Measurements from ENCODE around the gene TULP4. TPM values are rescaled to one million over a fixed set of nuclear protein-coding genes. Genes with fewer than 3 reads are reported as not detected.

TULP4 gene
- total RNA-seq, 4 donors from 2014 or later: 209 to 459 (median 292) TPM

DNA sequence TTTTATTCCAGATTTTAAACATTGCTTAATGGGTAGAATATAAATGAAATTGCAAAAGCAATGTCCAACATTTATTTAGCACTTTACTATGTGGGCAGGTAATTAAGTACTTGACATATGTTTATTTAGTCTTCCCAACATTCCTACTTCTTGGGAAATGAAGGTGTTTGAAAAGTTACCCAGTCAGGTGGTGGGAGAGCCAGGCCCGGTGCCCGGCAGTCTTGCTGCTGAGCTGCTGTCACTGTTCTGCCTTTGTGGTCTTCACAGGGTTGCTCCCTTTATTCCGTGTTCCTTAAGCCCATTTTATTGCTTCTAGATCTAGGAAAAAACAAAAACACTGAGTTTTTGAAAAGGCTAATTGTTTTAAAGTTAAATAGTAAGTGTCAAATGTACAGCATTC, 42.6 kb upstream of the TULP4 start:
- Histone ChIP-seq H3K27ac (no peak overlapping the region), H3K36me3 (no peaks in the 10 kb centered on the region), H3K4me3 (replicated peaks in 1 of 3) (no peak overlapping the region), H3K4me1 (peaks cover 2 to 8% of the 10 kb centered on the region in 2 donors), H3K27me3 (no peaks in the 10 kb centered on the region), H3K9me3 (no peaks in the 10 kb centered on the region)
- WGBS, 2 donors: 52 to 70% methylated on average over 3 of the region's 3 CpGs
- intact Hi-C loops (cut with DNase I): no loop called here
- TF ChIP-seq CTCF (IDR thresholded peaks at IDR 0.05) (no peak), POLR2A (IDR thresholded peaks at IDR 0.05) (no peak)
- DNase-seq: peak; percentile 26 to 41

DNA sequence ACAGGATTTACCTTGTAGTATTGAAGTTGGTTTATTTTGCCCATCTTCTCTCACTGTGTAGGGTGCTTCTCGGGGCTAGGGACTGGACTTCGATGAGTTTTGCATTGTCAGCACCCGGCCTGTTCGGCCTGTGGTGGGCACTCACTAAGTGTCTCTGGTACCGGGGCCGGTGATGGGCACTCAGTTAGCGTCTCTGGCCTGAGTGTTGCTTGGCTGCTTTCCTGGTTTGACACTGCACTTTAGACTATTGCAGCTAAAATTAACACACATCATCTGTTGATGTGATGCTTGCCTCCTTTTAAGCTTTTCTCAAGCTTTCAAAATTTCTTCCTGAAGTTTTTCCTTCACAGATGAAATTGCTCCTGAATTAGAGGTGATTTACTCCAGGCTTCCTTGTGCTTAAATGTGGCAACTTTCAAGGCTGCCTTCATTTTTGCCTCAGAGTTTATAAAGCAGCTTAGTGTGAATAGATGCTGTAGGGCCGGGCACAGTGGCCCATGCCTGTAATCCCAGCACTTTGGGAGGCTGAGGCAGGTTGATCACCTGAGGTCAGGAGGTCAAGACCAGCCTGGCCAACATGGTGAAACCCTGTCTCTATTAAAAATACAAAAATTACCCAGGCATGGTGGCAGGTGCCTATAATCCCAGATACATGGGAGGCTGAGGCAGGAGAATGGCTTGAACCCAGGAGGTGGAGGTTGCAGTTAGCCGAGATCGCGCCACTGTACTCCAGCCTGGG, 41.7 kb upstream of the TULP4 start:
- no peak for TF ChIP-seq POLR2A (IDR thresholded peaks at IDR 0.05)
- TF ChIP-seq CTCF (IDR thresholded peaks at IDR 0.05): no peak
- peak in 1 of 2 donors; percentile 25 for DNase-seq
- Histone ChIP-seq H3K36me3 (no peaks in the 10 kb centered on the region), H3K9me3 (no peaks in the 10 kb centered on the region), H3K4me3 (replicated peaks in 1 of 3) (no peak overlapping the region), H3K27ac (no peak overlapping the region), H3K27me3 (no peaks in the 10 kb centered on the region), H3K4me1 (peaks cover 2 to 8% of the 10 kb centered on the region in 2 donors)
- intact Hi-C loops (cut with DNase I): no loop called here
- WGBS, 2 donors: 54 to 61% methylated on average over 11 of the region's 11 CpGs

DNA sequence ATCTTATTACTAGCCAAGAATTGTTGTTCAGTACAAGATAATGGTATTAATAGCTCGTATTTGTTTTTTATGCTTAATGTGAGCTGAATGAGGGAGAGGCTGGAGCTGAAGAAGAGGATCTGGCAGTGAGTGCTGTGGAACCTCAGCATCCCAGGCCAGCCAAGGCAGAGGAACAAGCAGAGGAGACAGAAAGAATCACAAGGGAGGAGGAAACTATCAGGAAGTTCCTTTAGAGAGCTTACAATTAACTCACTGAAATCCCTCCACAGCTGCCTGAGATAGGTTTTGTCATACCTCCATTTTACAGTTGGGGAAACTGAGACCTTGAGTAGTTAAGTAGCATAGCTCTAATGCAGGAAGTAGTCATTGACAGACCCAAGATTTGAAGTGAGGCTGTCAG, 39.9 kb upstream of the TULP4 start:
- WGBS, 2 donors: 91 to 94% methylated on average over 1 of the region's 1 CpG
- intact Hi-C loops (cut with DNase I): no loop called here
- no peak overlapping the region for H3K4me3 ChIP-seq (replicated peaks in 1 of 3)

DNA sequence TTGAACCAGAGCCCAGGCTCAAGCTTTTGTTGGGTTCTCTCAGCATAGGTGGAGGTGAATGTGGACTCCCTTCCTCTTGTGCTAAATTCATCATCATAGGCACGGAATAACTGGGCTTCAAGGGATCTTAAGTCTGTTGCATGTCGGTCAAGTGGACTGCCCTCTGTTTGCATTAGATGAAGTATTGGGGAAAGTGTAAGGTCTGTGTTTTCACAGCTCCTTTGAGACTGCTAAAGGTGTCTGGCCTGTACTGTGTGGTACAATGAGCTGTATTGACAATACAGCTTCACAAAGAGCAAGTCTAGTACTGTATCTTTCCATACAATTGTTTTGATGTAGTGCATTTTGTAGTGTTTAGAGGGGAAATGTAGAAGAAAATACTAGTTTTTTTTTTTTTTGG, 34.3 kb upstream of the TULP4 start:
- H3K27ac ChIP-seq: no peak overlapping the region
- H3K36me3 ChIP-seq: no peaks in the 10 kb centered on the region
- H3K27me3 ChIP-seq: no peaks in the 10 kb centered on the region
- H3K4me3 ChIP-seq (replicated peaks in 1 of 3): no peak overlapping the region
- WGBS, 2 donors: 51 to 53% methylated on average over 2 of the region's 2 CpGs
- no peak for TF ChIP-seq CTCF (IDR thresholded peaks at IDR 0.05)
- TF ChIP-seq POLR2A (IDR thresholded peaks at IDR 0.05): no peak
- no peak for DNase-seq
- intact Hi-C loops (cut with DNase I): no loop called here
- no peaks in the 10 kb centered on the region for H3K4me1 ChIP-seq
- no peaks in the 10 kb centered on the region for H3K9me3 ChIP-seq

More for the DNA sequence above, 39.9 kb upstream of the TULP4 start:
- Histone ChIP-seq H3K36me3 (no peaks in the 10 kb centered on the region), H3K27ac (no peak overlapping the region), H3K9me3 (no peaks in the 10 kb centered on the region), H3K27me3 (no peaks in the 10 kb centered on the region), H3K4me1 (peaks cover 2 to 8% of the 10 kb centered on the region in 2 donors)
- DNase-seq: no peak
- TF ChIP-seq CTCF (IDR thresholded peaks at IDR 0.05): no peak

GRCh38 chr6:158279615-158280014, 32.6 kb upstream of the TULP4 start:
- DNase-seq: no peak
- no peak for TF ChIP-seq CTCF (IDR thresholded peaks at IDR 0.05)
- TF ChIP-seq POLR2A (IDR thresholded peaks at IDR 0.05): no peak
- Histone ChIP-seq H3K27me3 (no peaks in the 10 kb centered on the region), H3K27ac (no peak overlapping the region), H3K9me3 (no peaks in the 10 kb centered on the region), H3K4me1 (peaks cover 4 to 15% of the 10 kb centered on the region in 2 donors), H3K36me3 (no peaks in the 10 kb centered on the region), H3K4me3 (replicated peaks in 1 of 3) (no peak overlapping the region)
- WGBS, 2 donors: 88 to 89% methylated on average over 13 of the region's 13 CpGs
- intact Hi-C loops (cut with DNase I): no loop called here

Data from thyroid gland (tissue), 4 donors.